H9 (cell line): Measurements from ENCODE around the gene TNRC18. TPM values are rescaled to one million over a fixed set of nuclear protein-coding genes. Genes with fewer than 3 reads are reported as not detected.

Source experiments
- DNase-seq: peaks from one replicate; pipeline ENCODE4 v3.0.0-alpha.2; 2017
- H2AFZ ChIP-seq: one replicate; pipeline ENCODE4 v1.6.1; 2013; ENCODE audit warnings: mild to moderate bottlenecking, low read length, control low read depth, moderate library complexity
- H2AK5ac ChIP-seq: 2 replicates; pipeline ENCODE4 v1.6.1; 2013; ENCODE audit warnings: low read length, control low read depth, mixed read lengths; ENCODE audit not compliant: insufficient read length
- H2BK120ac ChIP-seq: one replicate; pipeline ENCODE4 v1.6.1; 2013; ENCODE audit warnings: low read depth, mild to moderate bottlenecking, low read length, control low read depth, inconsistent platforms; ENCODE audit not compliant: poor library complexity, severe bottlenecking
- H2BK12ac ChIP-seq: 2 replicates; pipeline ENCODE4 v1.6.1; 2013; ENCODE audit warnings: low read length, control low read depth, mixed read lengths, low read depth; ENCODE audit not compliant: insufficient read length
- H2BK15ac ChIP-seq: 2 replicates; pipeline ENCODE4 v1.6.1; 2013; ENCODE audit warnings: low read depth, low read length, control low read depth
- H2BK20ac ChIP-seq: one replicate; pipeline ENCODE4 v1.6.1; 2013; ENCODE audit warnings: low read depth, mild to moderate bottlenecking, low read length, control low read depth, inconsistent platforms; ENCODE audit not compliant: poor library complexity, severe bottlenecking
- H2BK5ac ChIP-seq: 2 replicates; pipeline ENCODE4 v1.6.1; 2013; ENCODE audit warnings: low read length, control low read depth, mixed read lengths; ENCODE audit not compliant: insufficient read length
- H3K14ac ChIP-seq: 2 replicates; pipeline ENCODE4 v1.6.1; 2013; ENCODE audit warnings: low read length, control low read depth; ENCODE audit not compliant: insufficient read depth
- H3K18ac ChIP-seq: 2 replicates; pipeline ENCODE4 v1.6.1; 2013; ENCODE audit warnings: low read depth, mild to moderate bottlenecking, mixed read lengths, low read length, control low read depth; ENCODE audit not compliant: insufficient read length
- H3K23ac ChIP-seq: 2 replicates; pipeline ENCODE4 v1.6.1; 2013; ENCODE audit warnings: low read length, control low read depth, mixed read lengths, low read depth; ENCODE audit not compliant: insufficient read length
- H3K23me2 ChIP-seq: 2 replicates; pipeline ENCODE4 v1.6.1; 2013; ENCODE audit warnings: low read depth, mild to moderate bottlenecking, mixed read lengths, low read length, control low read depth; ENCODE audit not compliant: insufficient read length, poor library complexity, severe bottlenecking
- H3K27ac ChIP-seq: 2 replicates; pipeline ENCODE4 v1.5.1; 2013; ENCODE audit warnings: low read length, control low read depth, mixed read lengths, low read depth; ENCODE audit not compliant: insufficient read length
- H3K27me3 ChIP-seq: 2 replicates; pipeline ENCODE4 v1.6.1; 2013; ENCODE audit warnings: low read length, control low read depth, inconsistent platforms; ENCODE audit not compliant: insufficient read depth
- H3K4ac ChIP-seq: 2 replicates; pipeline ENCODE4 v1.6.1; 2013; ENCODE audit warnings: low read depth, mild to moderate bottlenecking, control low read depth, inconsistent platforms, low read length, moderate library complexity
- H3K4me1 ChIP-seq: 2 replicates; pipeline ENCODE4 v1.6.1; 2013; ENCODE audit warnings: low read length, control low read depth, inconsistent platforms; ENCODE audit not compliant: insufficient read depth
- H3K4me2 ChIP-seq: 2 replicates; pipeline ENCODE4 v1.6.1; 2013; ENCODE audit warnings: low read length, control low read depth, mixed read lengths; ENCODE audit not compliant: insufficient read length, insufficient read depth
- H3K56ac ChIP-seq: 2 replicates; pipeline ENCODE4 v1.6.1; 2013; ENCODE audit warnings: low read depth, mild to moderate bottlenecking, mixed read lengths, low read length, control low read depth; ENCODE audit not compliant: insufficient read length
- H3K79me1 ChIP-seq: 2 replicates; pipeline ENCODE4 v1.6.1; 2013; ENCODE audit warnings: low read depth, mild to moderate bottlenecking, moderate library complexity, low read length, control low read depth, inconsistent platforms; ENCODE audit not compliant: insufficient read depth, poor library complexity, severe bottlenecking
- H3K79me2 ChIP-seq: 2 replicates; pipeline ENCODE4 v1.6.1; 2013; ENCODE audit warnings: low read length, control low read depth, inconsistent platforms; ENCODE audit not compliant: insufficient read depth
- H3K9ac ChIP-seq: 2 replicates; pipeline ENCODE4 v1.6.1; 2013; ENCODE audit warnings: low read length, control low read depth, mixed read lengths; ENCODE audit not compliant: insufficient read length; ENCODE audit errors: extremely low read depth
- H3K9me3 ChIP-seq: one replicate; pipeline ENCODE4 v1.6.1; 2013; ENCODE audit warnings: low read depth, low read length, inconsistent platforms; ENCODE audit not compliant: control insufficient read depth
- H3T11ph ChIP-seq: one replicate; pipeline ENCODE4 v1.6.1; 2013; ENCODE audit warnings: mild to moderate bottlenecking, low read length, control low read depth, inconsistent platforms
- H4K20me1 ChIP-seq: one replicate; pipeline ENCODE4 v1.6.1; 2013; ENCODE audit not compliant: control insufficient read depth, insufficient read length, insufficient read depth
- H4K5ac ChIP-seq: 2 replicates; pipeline ENCODE4 v1.6.1; 2013; ENCODE audit warnings: low read depth, mild to moderate bottlenecking, mixed read lengths, low read length, control low read depth; ENCODE audit not compliant: insufficient read length
- H4K8ac ChIP-seq: replicated peaks from 2 replicates; pipeline ENCODE4 v1.6.1; 2013; ENCODE audit warnings: low read length, control low read depth, mixed read lengths, low read depth; ENCODE audit not compliant: insufficient read length
- H4K91ac ChIP-seq: 2 replicates; pipeline ENCODE4 v1.6.1; 2013; ENCODE audit warnings: low read depth, mild to moderate bottlenecking, moderate library complexity, mixed read lengths, low read length, control low read depth; ENCODE audit not compliant: insufficient read length
- H3K27ac Mint-ChIP-seq, 3 experiments: 2 replicates in 2 of 3; 3 replicates in 1 of 3; pipeline ENCODE4 v1.8.0; 2020 to 2021; ENCODE audit warnings: mixed read lengths in 3 of 3, mild to moderate bottlenecking in 1 of 3, moderate library complexity in 1 of 3
- H3K27me3 Mint-ChIP-seq: 2 replicates; pipeline ENCODE4 v1.8.0; 2021; ENCODE audit warnings: low read depth, mild to moderate bottlenecking, moderate library complexity, mixed read lengths
- H3K36me3 Mint-ChIP-seq, 3 experiments: 2 replicates in 2 of 3; 3 replicates in 1 of 3; pipeline ENCODE4 v1.8.0; 2020 to 2021; ENCODE audit warnings: low read depth in 3 of 3, mixed read lengths in 3 of 3; ENCODE audit not compliant: insufficient read depth in 1 of 3
- H3K4me1 Mint-ChIP-seq, 2 experiments: 2 replicates each; pipeline ENCODE4 v1.8.0; 2020; ENCODE audit warnings: mixed read lengths in 2 of 2
- H3K4me3 Mint-ChIP-seq, 2 experiments: 2 replicates in 1 of 2; 3 replicates in 1 of 2; pipeline ENCODE4 v1.8.0; 2020 to 2021; ENCODE audit warnings: mild to moderate bottlenecking in 2 of 2, mixed read lengths in 2 of 2, moderate library complexity in 1 of 2
- H3K9me3 Mint-ChIP-seq, 2 experiments: 2 replicates in 1 of 2; 3 replicates in 1 of 2; pipeline ENCODE4 v1.8.0; 2020; ENCODE audit warnings: mild to moderate bottlenecking in 2 of 2, mixed read lengths in 2 of 2, moderate library complexity in 1 of 2
- CTCF ChIP-seq: fragments of 200-600 bp; sonication (generic); conservative IDR thresholded peaks from 3 replicates; pipeline ENCODE4 v1.8.0; 2021; ENCODE audit warnings: antibody characterized with exemption, mild to moderate bottlenecking
- WGBS: extraction: QIAGEN DNeasy Blood & Tissue Kit; methylation state at CpG from one replicate; pipeline ENCODE4 v1.1.7; 2013; ENCODE audit warnings: missing lambda C conversion rate, low lambda C conversion rate, mixed read lengths; ENCODE audit not compliant: insufficient read length; ENCODE audit errors: extremely low coverage; 5-methylcytosine and 5-hydroxymethylcytosine counted together
- total RNA-seq: library from RNA; stranded (reverse); gene quantifications from 2 replicates; pipeline ENCODE4 v1.2.1, GENCODE V29; 2021

Gene TNRC18
- total RNA-seq, 1 experiment from 2014 or later = 21.2 TPM

DNA sequence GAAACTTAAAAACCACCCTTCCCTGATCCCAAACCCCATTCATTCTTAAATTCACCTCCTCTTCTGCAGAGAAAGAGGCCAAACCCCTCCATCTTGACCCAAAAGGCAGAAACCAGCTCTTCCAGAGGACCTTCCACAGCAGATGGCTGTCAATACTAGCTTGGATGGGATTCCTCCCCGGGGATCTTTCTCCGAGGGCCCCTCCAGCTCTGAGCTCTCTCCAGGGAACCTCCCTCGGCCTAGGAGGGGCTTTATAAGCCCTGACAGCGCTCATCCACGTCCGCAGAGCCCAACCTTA lies 5.4 kb downstream of the TNRC18 start:
- Histone ChIP-seq H3K27ac (no peak overlapping the region), H3T11ph (no peak overlapping the region), H4K5ac (no peak overlapping the region), H2BK12ac (no peak overlapping the region), H2BK5ac (no peak overlapping the region), H3K4me2 (peak overlapping the region; percentile 59), H3K4me1 (no peaks in the 10 kb centered on the region), H3K9me3 (no peaks in the 10 kb centered on the region), H4K91ac (no peak overlapping the region), H3K79me1 (no peaks in the 10 kb centered on the region), H3K23ac (no peak overlapping the region), H3K27me3 (peaks cover 58% of the 10 kb centered on the region), H3K56ac (no peak overlapping the region), H2AK5ac (no peak overlapping the region), H2AFZ (no peak overlapping the region), H2BK120ac (no peak overlapping the region), H3K23me2 (peaks cover 4% of the 10 kb centered on the region), H3K18ac (no peak overlapping the region), H2BK15ac (no peak overlapping the region), H3K9ac (no peak overlapping the region), H4K8ac (no peak overlapping the region), H3K79me2 (no peaks in the 10 kb centered on the region), H3K14ac (no peak overlapping the region), H4K20me1 (no peaks in the 10 kb centered on the region), H2BK20ac (no peak overlapping the region), H3K4ac (no peak overlapping the region)
- Mint-ChIP-seq H3K36me3 (no peaks in the 10 kb centered on the region; a peak in 1 of 7 replicates), H3K4me1 (peaks cover 25 to 50% of the 10 kb centered on the region in 2 experiments), H3K4me3 (peak overlapping the region in 1 of 2 experiments; percentile 36; a peak in 3 of 5 replicates), H3K27me3 (peaks cover 94% of the 10 kb centered on the region), H3K9me3 (no peaks in the 10 kb centered on the region; a peak in 1 of 5 replicates), H3K27ac (no peak overlapping the region)
- no peak for TF ChIP-seq CTCF
- DNase-seq = no peak
- no CpG with 5 or more reads among the region's 6 CpGs for WGBS
